IMR-90 (cell line): ENCODE data around the gene ELF5.

Experiments used
- BHLHE40 ChIP-seq: fragments of 150-350 bp; IDR thresholded peaks from 2 replicates; pipeline ENCODE4 v1.6.1; 2016; ENCODE audit warnings: mild to moderate bottlenecking, low read depth, low read length
- CEBPB ChIP-seq: IDR thresholded peaks from 2 replicates; pipeline ENCODE4 v1.6.1; 2012; ENCODE audit warnings: low read depth, low read length, improper control_type of control experiment
- CTCF ChIP-seq: conservative IDR thresholded peaks from 2 replicates; pipeline ENCODE4 v1.5.1; 2012; ENCODE audit warnings: mild to moderate bottlenecking, low read depth, low read length, improper control_type of control experiment
- MAFK ChIP-seq: IDR thresholded peaks from 2 replicates; pipeline ENCODE4 v1.6.1; 2012; ENCODE audit warnings: low read depth, low read length, improper control_type of control experiment
- MAZ ChIP-seq: IDR thresholded peaks from 2 replicates; pipeline ENCODE4 v1.6.1; 2012; ENCODE audit warnings: low read depth, mild to moderate bottlenecking, low read length, improper control_type of control experiment, moderate library complexity, borderline replicate concordance
- MXI1 ChIP-seq: IDR thresholded peaks from 2 replicates; pipeline ENCODE4 v1.6.1; 2012; ENCODE audit warnings: low read depth, mild to moderate bottlenecking, low read length, moderate library complexity, borderline replicate concordance
- POLR2A ChIP-seq: IDR thresholded peaks from 2 replicates; pipeline ENCODE4 v1.6.1; 2012; ENCODE audit warnings: mild to moderate bottlenecking, low read depth, low read length
- RAD21 ChIP-seq: IDR thresholded peaks from 2 replicates; pipeline ENCODE4 v1.6.1; 2012; ENCODE audit warnings: low read length, improper control_type of control experiment
- SMC3 ChIP-seq: fragments of 150-350 bp; IDR thresholded peaks from 2 replicates; pipeline ENCODE4 v1.6.1; 2016; ENCODE audit warnings: low read depth, mild to moderate bottlenecking, antibody characterized with exemption, low read length, moderate library complexity
- USF2 ChIP-seq: fragments of 150-350 bp; IDR thresholded peaks from 2 replicates; pipeline ENCODE4 v1.6.1; 2017; ENCODE audit warnings: mild to moderate bottlenecking, antibody characterized with exemption, low read length, low read depth
- TF ChIP-seq, protein P1 (sequence below): fragments of 150-350 bp; IDR thresholded peaks from 2 replicates; pipeline ENCODE4 v1.6.1; 2016; ENCODE audit warnings: low read depth, mild to moderate bottlenecking, low read length, moderate library complexity, borderline replicate concordance

DNA sequence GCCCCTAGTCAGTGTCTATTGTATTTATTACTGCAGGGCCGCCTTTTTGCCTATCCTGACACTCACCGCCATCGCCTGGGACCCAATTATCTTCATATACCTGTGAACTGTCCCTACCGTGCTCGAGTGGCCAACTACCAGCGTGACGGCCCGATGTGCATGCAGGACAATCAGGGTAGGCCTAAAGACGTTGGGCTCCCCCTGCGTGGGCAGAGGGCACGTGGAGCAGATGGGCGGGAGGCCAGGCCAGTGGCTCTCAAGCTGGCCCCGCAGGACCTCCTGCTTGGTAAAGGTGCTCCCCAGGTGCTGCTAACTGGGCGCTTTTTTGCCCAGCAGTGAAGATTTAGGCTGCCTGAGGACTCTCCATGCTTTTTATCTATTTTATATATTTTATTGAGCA lies 52.4 kb downstream of the ELF5 start:
- no peak for TF ChIP-seq MAFK
- no peak for TF ChIP-seq MXI1
- TF ChIP-seq, protein P1, sequence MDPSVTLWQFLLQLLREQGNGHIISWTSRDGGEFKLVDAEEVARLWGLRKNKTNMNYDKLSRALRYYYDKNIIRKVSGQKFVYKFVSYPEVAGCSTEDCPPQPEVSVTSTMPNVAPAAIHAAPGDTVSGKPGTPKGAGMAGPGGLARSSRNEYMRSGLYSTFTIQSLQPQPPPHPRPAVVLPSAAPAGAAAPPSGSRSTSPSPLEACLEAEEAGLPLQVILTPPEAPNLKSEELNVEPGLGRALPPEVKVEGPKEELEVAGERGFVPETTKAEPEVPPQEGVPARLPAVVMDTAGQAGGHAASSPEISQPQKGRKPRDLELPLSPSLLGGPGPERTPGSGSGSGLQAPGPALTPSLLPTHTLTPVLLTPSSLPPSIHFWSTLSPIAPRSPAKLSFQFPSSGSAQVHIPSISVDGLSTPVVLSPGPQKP = no peak
- no peak for TF ChIP-seq RAD21
- TF ChIP-seq CTCF = no peak
- no peak for TF ChIP-seq POLR2A
- TF ChIP-seq SMC3 = no peak
- TF ChIP-seq BHLHE40 = no peak
- TF ChIP-seq USF2 = no peak
- no peak for TF ChIP-seq CEBPB
- TF ChIP-seq MAZ = no peak
